ENCODE data around the gene RAP1A.

The RAP1A gene

GRCh38 chr1:111599781-111600693 is 19.6 kb upstream of the RAP1A start:
- Histone ChIP-seq H3K36me3 (ENCODE audit: insufficient read depth, low read length) (no peaks in the 10 kb centered on the region), H4K20me1 (ENCODE audit: insufficient read depth, low read length, poor library complexity, severe bottlenecking) (no peaks in the 10 kb centered on the region), H3F3A (ENCODE audit: low read depth) (no peaks in the 10 kb centered on the region), H2AFZ (ENCODE audit: low read length) (no peak overlapping the region), H3K9ac (ENCODE audit: low read depth, low read length, poor library complexity, severe bottlenecking) (no peak overlapping the region), H3K9me3 (ENCODE audit: insufficient read depth, low read depth, low read length) (no peaks in the 10 kb centered on the region), H3K79me2 (ENCODE audit: insufficient read depth, low read length) (no peaks in the 10 kb centered on the region), H3K4me2 (ENCODE audit: low read depth, low read length, poor library complexity, severe bottlenecking) (no peak overlapping the region), H3K4me3 (ENCODE audit: low read length, poor library complexity, severe bottlenecking) (no peak overlapping the region), H3K9me2 (replicated peaks; ENCODE audit: low read depth, low read length) (no peaks in the 10 kb centered on the region), H3K27me3 (ENCODE audit: insufficient read depth, low read length, poor library complexity, severe bottlenecking) (no peaks in the 10 kb centered on the region), H3K4me1 (ENCODE audit: insufficient read depth, low read length, poor library complexity, severe bottlenecking) (peaks cover 46% of the 10 kb centered on the region)
- no peak for TF ChIP-seq EZH2phosphoT487 (IDR thresholded peaks at IDR 0.05; ENCODE audit: borderline replicate concordance)
- TF ChIP-seq CTCF (conservative IDR thresholded peaks at IDR 0.05; ENCODE audit: low read length), result no peak

- no peaks in the 10 kb centered on the region for H3K79me2 ChIP-seq (ENCODE audit: insufficient read depth, low read length)
- no peaks in the 10 kb centered on the region for H4K20me1 ChIP-seq (ENCODE audit: insufficient read depth, low read length, poor library complexity, severe bottlenecking)
- no peak for TF ChIP-seq CTCF (conservative IDR thresholded peaks at IDR 0.05; ENCODE audit: low read length)
- TF ChIP-seq EZH2phosphoT487 (IDR thresholded peaks at IDR 0.05; ENCODE audit: borderline replicate concordance), result no peak
- H3F3A ChIP-seq (ENCODE audit: low read depth), result no peaks in the 10 kb centered on the region
- no peak overlapping the region for H3K4me3 ChIP-seq (ENCODE audit: low read length, poor library complexity, severe bottlenecking)
- H3K9ac ChIP-seq (ENCODE audit: low read depth, low read length, poor library complexity, severe bottlenecking), result no peak overlapping the region
- H2AFZ ChIP-seq (ENCODE audit: low read length), result no peak overlapping the region
- no peaks in the 10 kb centered on the region for H3K9me2 ChIP-seq (replicated peaks; ENCODE audit: low read depth, low read length)
- no peaks in the 10 kb centered on the region for H3K27me3 ChIP-seq (ENCODE audit: insufficient read depth, low read length, poor library complexity, severe bottlenecking)
- no peaks in the 10 kb centered on the region for H3K36me3 ChIP-seq (ENCODE audit: insufficient read depth, low read length)
- no peaks in the 10 kb centered on the region for H3K9me3 ChIP-seq (ENCODE audit: insufficient read depth, low read depth, low read length)
- H3K4me2 ChIP-seq (ENCODE audit: low read depth, low read length, poor library complexity, severe bottlenecking), result no peak overlapping the region
- peaks cover 46% of the 10 kb centered on the region for H3K4me1 ChIP-seq (ENCODE audit: insufficient read depth, low read length, poor library complexity, severe bottlenecking)
These were observed 18.7 kb upstream of the RAP1A start for GRCh38 chr1:111600886-111601386.

- Histone ChIP-seq H3K9me2 (replicated peaks; ENCODE audit: low read depth, low read length) (no peaks in the 10 kb centered on the region), H2AFZ (ENCODE audit: low read length) (no peak overlapping the region), H3K36me3 (ENCODE audit: insufficient read depth, low read length) (no peaks in the 10 kb centered on the region), H4K20me1 (ENCODE audit: insufficient read depth, low read length, poor library complexity, severe bottlenecking) (no peaks in the 10 kb centered on the region), H3K4me3 (ENCODE audit: low read length, poor library complexity, severe bottlenecking) (no peak overlapping the region), H3K79me2 (ENCODE audit: insufficient read depth, low read length) (no peaks in the 10 kb centered on the region), H3K4me2 (ENCODE audit: low read depth, low read length, poor library complexity, severe bottlenecking) (no peak overlapping the region), H3K4me1 (ENCODE audit: insufficient read depth, low read length, poor library complexity, severe bottlenecking) (peaks cover 42% of the 10 kb centered on the region), H3K9ac (ENCODE audit: low read depth, low read length, poor library complexity, severe bottlenecking) (no peak overlapping the region), H3K27me3 (ENCODE audit: insufficient read depth, low read length, poor library complexity, severe bottlenecking) (no peaks in the 10 kb centered on the region), H3F3A (ENCODE audit: low read depth) (no peaks in the 10 kb centered on the region), H3K9me3 (ENCODE audit: insufficient read depth, low read depth, low read length) (no peaks in the 10 kb centered on the region)
- no peak for TF ChIP-seq CTCF (conservative IDR thresholded peaks at IDR 0.05; ENCODE audit: low read length)
These were observed 17.3 kb upstream of the RAP1A start for GRCh38 chr1:111602302-111602701.
